Fibroblast of gingiva (primary cell): ENCODE measurements around the gene CDC42EP5.
"Not testable (repeated sequence)": the region's sequence is repeated elsewhere in the genome, so short reads cannot be mapped to it uniquely, and the experiment has no call there.

Experiments
- DNase-seq: peaks from one replicate; pipeline ENCODE4 v3.0.0-alpha.2; 2011; ENCODE audit warnings: low read depth

CDC42EP5 gene, protein sequence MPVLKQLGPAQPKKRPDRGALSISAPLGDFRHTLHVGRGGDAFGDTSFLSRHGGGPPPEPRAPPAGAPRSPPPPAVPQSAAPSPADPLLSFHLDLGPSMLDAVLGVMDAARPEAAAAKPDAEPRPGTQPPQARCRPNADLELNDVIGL

DNA sequence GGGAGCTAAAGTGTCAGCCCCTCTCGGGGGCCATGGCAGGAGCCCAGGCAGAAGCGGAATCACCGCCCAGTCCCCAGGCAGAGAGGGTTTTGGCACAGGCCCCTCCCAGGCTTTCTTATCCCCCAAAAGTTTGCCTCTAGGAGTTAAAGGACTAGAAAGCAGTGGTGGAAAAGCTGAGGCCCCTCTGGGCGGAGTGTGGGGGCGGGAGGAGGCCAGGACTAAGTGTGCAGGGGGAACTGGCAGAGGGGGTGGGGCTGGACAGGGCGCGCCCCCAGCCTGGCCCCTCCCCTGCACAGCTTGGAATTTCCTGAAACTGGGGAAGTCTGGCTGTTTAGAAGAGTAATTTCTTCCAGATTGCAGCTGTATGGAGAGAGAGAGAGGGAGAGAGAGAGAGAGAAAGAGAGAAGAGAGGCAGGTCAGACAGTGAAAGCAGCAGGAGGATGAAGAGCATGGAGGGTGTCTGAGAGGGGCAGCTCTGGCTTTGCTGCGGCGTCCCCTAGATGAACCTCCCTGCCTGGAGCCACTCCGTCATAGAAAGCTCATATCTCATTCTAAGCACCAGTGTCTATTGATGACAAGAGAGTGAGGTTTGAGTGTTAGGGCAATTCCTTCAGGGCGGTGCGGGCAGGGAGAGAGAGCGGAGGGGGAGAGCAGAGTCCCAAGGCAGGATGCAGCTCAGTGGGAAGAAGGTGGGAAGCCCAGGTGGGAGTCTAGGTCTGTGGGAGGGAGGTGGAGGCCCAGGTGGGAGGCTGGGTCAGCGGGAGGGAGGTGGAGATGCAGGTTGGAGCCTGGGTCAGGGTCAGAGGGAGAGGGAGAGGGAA is at the start of gene CDC42EP5:
TSS of gene CDC42EP5 (minus strand) at position 226 of the 821 bp plus-strand sequence. CDS start 7,749 bp downstream, outside the sequence.
- peak; percentile 91 for DNase-seq

DNA sequence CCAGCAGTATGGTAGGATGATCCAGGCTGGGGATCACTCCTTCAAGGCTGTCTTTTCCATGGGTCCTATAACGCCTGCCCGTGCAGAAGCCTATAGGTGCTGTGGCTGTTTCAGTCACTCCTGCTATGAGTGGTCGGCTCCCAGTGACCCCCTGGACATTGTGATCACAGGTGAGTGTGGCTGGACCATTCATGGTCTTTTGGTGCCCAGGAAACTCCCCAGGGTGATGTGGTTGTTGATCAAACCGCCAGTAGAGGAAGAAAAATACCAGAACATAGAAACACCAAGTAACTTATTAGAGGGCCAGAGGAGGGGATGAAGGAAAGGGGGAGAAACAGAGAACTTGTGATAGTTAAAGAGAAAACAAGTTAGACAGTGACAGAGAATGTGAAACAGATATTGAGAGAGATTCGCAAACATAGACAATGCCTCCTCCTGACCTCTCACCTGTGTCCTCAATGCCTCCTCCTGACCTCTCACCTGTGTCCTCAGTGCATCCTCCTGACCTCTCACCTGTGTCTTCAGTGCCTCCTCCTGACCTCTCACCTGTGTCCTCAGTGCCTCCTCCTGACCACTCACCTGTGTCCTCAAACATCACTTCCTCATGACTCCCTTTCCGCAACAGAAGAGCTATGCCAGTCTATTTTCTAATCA is 48.9 kb upstream of the CDC42EP5 start:
- DNase-seq, result no peak

DNA sequence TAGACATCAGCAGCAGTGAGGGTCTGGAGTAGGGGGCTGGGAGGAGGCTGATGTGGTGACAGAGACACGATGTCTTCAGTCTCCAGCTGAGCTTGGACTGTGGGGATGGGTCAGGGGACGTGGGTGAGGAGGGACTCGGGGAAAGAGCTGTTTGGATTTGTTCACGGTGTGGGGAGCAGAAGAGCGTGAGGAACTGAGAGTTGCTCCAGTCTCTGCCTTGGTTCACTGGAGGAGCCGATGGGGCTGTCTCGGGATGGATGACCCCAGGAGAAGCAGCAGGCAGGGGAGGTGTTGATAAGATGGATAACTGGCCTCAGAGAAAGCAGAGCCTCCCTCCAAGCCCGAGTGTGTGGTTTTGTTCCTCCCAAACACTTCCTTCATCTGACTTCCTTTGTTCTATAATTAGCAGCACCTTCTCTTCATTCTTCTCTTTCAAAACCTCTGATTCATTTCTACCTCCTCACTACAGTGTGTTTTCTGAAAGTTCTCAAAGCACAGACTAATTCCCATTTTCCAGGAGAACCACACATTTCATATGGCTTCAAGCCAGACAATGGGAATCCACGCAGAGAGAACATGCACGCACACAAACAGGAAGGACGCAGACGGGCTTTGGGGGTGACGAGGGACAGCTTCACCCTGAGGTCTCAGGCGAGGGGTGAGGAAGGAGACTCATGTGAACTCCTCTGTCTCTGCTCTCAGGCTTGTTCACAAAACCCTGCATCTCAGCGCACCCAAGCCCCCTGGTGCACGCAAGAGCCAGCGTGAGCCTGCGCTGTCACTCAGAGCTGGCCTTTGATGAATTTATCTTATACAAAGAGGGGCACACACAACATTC is 48.1 kb upstream of the CDC42EP5 start:
- no peak for DNase-seq

DNA sequence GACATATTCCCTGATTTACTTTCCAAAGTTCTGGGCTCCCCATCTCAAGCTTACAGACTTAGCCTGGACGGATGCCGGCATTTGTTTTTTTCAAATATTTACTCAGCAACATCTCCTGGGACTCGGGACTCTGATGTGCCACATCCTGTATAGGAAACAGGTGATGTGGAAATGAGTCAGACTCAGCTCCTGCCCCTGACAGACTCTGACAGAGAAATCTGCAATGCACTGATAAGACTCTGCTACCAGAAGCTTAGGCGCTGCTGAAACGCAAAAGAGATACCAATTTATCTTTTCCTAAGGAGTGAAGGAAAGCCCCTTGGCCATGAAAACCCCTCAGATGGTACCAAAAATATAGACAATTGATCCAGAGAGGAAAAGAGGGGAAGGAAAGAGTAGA is 45.7 kb upstream of the CDC42EP5 start:
- no peak for DNase-seq

DNA sequence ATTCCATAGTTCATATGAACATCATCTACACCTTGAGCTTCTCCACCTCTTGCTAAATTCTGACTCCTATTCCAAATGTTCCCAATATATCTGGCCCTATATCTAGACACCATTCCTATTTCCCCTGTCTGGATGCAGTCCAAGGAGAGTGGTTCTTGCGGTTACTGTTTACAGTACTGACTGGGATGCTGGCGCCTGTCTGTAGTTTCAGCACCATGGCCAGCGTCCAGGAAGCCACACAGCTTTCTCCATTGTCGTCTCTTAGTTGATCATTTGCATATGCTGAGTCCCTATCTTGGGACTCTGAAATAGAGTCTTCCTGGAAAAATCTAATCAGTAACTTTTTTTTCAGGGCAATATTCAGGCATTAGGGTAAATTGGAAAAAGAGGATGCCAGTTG is 44.4 kb upstream of the CDC42EP5 start:
- DNase-seq, result no peak

DNA sequence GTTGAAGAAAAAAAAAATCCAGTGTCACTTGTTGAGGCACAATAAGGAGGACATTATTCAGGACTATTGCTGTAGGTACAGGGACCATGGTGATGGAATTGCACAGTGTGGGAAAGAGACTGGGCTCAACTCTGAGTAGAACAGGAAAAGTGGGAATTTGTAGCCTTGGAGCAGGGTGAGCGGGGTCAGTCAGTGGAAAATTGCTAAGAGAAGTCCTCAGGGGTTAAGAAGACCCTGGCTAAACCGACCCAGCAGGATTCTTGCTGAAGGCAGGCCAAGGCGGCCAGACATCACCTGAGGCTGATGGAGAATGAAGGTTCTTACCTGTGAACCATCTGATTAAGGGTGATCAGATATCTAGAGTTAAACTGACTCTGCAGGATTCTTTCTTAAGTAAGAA is 42.1 kb upstream of the CDC42EP5 start:
- no peak for DNase-seq

DNA sequence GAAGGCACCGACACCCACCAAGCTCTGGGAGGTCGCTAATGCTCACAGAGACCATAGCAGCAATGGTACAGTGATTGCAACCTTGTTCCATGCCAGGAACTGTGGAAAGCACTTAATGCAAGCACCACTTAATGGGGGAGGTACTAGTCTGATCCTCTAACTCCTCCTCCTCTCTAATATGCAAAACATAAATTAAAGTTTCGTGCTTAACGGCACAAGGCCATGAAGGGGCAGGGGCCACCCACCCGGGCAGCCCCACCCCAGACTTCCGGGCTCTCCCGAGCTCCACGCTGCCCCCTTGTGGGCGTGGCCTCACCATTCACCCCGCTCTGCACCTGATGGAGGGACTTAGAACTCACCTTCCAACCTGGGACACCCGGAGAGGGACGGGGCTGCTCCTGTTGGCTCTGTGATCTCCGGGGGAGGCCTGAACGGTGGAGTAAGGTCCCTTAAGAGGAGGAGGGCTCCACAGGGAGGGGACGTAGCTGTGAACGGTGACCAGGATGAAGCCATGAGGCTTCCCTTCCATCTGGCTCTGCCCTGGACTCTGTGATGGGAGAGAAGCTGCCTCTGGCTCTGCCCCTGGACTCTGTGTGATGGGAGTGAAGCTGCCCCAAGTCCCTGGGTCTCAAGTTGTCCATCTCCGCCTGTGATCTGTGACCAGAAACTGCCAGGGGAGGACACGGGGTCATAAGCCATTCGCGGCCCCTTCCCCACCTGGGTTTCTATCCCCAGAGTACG is 36.3 kb upstream of the CDC42EP5 start:
- DNase-seq, result not testable (repeated sequence)

DNA sequence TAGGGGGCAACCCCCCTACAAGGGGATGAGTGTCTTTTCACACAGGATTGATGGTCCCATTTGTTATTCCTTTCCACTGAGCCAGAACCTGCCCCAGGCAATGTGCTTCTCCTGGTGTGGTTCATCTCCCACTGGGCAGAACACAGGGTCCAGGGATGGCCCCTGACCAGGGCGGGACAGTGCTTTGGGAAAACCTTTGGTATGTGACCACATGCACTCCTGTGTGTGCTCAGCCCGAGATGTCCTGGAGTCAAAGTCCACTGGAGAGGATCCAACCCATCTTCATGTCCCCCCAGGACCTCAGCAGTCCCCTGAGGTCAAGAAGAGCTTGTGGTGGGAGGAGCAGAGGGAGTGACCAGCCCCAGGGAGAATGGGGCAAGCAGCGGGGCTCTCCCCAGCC is 35.4 kb upstream of the CDC42EP5 start:
- not testable (repeated sequence) for DNase-seq

DNA sequence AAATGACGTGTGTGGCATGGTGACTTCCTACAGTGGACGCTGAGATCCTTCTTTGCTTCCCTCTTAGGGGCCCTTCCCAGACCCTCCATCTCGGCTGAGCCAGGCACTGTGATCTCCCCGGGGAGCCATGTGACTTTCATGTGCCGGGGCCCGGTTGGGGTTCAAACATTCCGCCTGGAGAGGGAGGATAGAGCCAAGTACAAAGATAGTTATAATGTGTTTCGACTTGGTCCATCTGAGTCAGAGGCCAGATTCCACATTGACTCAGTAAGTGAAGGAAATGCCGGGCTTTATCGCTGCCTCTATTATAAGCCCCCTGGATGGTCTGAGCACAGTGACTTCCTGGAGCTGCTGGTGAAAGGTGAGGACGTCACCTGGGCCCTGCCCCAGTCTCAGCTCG is 34.7 kb upstream of the CDC42EP5 start:
- DNase-seq, result no peak

DNA sequence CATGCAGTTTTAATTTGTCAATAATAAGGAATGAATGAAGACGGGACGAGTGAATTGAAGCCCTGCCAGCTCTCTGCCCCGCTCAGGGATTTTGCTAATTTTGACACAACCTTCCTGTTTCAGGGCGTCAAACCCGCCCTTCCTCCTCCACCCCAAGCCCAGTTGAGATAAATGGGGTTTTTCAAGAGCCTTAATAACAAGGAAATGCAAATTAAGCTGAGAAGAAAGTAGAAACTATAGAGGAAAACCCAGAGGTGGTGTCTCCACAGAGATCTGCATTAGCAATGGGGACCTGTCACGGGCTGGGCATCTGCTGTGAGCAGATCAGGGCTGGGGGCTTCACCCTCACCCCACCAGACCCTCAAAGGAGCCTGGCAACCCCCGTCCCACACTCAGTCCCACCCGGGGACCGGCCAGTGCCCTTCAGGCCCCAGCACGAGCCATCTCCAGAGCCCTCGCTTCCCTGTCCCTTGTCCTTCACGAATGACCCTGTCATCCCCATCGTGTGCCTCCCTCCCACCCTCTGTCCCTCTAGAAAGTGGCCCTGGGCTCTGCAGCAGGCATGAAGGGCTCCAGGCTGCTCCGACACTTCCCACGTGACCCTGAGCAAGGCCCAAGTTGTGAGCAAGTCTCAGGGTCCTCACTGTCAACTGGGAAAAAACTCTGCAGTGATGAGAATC is 34.1 kb upstream of the CDC42EP5 start:
- DNase-seq, result not testable (repeated sequence)

DNA sequence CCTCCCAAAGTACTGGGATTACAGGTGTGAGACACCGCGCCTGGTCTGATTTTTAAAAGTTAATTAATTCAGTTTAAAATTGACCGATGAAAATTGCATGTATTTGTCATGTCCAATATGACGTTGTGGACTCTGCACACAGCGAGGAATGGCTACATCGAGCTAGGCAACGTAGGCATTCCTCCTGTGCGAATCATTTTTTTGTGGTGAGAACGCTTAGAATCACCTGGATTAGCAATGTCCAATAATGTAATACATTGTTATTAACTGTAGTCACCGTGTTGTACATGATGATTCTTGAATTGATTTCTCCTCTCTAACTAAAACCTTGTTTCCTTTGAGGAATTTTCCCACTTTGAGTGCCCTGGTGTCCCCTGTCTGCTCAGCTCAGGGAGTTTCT is 33.0 kb upstream of the CDC42EP5 start:
- DNase-seq, result no peak

DNA sequence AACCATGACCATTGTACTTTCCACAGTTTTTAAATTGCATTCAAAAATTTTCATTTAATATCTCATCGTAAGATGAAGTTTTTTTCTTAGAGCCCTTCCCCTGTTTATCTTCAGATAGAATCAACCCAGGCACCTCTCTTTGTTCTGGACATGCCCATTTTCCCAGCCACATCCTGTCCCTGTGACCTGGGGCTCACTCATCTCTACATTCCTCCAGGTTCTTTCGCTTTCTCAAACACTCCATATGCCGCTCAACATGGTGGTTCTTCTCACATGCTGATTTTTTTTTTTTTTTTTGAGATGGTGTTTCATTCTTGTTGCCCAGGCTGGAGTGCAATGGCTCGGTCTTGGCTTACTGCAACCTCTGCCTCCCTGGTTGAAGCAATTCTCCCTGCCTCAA is 32.4 kb upstream of the CDC42EP5 start:
- DNase-seq, result not testable (repeated sequence)

DNA sequence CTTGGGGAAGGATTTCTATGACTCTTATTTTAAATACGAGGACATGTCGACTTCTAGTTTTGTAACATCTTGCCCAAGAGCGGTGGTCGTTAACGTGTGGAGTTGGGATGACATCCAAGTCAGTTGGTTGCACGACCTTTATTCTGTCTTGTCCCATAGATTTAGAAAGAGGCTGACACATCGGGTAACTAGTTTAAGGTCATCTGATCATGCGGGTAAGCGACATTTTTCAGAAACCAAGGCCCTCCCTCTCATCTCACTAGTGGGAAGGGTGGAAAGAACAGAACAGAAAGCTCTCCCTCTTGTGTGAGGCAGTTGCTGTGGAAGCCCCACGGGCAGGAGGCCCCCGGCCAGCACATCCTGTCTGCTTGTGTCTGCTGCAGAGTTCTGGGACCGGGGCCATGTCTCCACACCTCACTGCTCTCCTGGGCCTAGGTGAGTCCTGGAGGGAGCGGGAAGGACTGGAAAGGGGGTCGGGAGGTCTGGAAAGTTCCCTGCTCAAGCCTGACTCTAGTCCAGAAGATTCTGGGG is 29.5 kb upstream of the CDC42EP5 start, which contains the start of gene LAIR2:
TSS of gene LAIR2 (plus strand) at position 314 of the 531 bp plus-strand sequence. CDS start at position 402, 88 bp downstream.
- no peak for DNase-seq

DNA sequence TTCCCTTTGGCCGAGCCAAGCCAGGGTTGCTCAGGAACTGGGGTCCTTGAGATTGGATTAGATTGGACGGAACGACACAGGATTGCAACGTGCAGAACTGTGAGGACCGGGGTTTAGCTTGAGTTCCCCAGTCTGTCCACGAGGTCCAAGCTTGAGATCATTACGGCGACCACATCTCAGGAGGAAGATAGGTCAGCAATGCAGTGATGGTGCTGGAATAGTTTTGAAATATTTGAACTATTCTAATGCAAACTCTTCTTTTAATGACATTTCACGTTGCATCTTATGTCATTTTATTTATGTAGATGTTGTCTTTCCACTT is 25.3 kb upstream of the CDC42EP5 start:
- DNase-seq, result not testable (repeated sequence)

DNA sequence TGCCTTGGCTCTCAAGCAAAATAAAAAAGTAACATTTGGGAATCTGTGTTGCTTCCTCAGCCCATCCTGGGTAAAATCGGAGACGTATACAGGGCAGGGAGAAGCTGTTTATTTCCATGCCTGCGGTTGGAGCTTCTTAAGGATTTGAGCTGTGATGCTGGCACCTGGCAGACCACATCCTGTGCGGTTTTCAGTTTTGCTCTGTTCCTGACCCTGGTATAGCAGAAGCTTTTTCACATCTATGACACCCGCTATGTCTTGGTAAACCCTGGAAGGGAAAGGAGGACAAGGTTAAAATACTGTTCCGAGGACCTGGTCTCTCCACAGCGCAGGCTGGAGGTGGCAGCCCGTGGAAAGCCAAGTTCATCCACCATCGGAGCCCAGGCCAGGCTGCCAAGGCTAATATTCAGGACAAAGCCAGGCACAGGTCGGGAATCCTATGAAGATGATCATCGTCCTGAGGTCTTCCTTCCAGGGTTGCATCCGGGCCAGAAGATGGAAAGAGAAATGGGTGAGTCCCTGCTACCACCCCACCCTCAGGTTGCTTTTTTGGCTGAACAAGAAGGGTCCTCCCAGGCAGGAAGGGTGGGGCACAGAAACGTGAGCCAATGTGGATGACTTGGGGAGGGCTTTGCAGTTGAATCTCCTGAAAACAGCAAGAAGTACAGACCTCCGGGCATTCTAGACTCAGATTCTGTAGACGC is 24.8 kb upstream of the CDC42EP5 start:
- DNase-seq, result not testable (repeated sequence)

DNA sequence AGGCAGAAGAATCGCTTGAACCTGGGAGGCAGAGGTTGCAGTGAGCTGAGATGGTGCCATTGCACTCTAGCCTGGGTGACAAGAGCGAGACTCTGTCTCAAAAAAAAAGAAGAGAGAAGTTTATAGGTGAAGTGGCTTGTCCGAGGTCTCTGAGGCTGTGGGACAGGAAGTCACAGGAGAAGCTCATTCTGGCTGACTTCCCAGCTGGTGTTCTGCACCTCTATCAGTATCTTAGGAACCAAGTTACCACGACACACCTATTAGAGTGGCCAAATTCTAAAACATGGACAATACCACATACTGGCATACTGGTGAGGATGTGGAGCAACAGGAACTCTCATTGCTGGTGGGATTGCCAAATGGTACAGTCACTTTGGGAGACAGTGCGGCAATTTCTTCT is 22.2 kb upstream of the CDC42EP5 start:
- DNase-seq, result not testable (repeated sequence)

DNA sequence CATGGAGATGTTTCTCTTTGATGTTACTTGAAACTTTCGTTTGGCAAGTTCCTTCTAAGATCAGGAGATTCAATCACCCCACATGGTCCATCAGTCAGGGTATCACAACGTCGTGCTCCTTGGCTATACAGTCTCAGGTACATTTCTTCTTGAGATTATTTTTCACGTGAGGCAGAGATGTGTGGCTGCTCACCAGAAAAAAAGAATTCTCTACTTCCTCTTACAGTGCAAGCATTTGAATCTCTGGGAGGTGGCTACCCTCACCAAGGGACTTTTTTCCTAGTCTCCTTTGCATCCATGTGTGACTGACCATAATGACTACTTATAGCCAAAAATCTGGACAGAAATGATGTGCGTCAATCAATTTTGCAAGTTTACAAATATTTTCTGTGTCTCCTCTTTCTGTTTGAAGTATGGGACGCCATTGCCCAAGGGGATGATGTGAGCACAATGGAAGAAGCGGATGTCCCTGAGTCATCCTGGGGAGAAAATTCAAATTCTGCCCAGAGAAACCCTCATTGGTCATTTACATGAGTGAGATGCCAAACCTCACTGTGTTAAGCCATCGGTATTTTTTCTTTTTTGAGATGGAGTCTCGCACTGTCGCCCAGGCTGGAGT is 21.0 kb upstream of the CDC42EP5 start:
- no peak for DNase-seq

DNA sequence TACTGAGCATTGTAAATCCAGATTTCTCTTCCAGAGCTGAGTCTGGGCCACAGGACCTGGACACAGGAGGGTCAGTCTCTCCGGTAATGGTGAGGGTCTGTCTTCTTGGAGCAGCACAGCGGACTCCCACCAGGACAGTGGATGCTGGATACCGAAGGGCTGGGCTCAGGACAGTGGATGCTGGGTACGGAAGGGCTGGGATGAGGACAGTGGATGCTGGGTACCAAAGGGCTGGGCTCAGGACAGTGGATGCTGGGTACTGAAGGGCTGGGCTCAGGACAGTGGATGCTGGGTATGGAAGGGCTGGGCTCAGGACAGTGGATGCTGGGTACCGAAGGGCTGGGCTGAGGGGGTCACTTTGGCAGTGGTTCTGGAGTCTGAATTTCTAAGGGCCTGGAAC is 20.0 kb upstream of the CDC42EP5 start:
- DNase-seq, result not testable (repeated sequence)

DNA sequence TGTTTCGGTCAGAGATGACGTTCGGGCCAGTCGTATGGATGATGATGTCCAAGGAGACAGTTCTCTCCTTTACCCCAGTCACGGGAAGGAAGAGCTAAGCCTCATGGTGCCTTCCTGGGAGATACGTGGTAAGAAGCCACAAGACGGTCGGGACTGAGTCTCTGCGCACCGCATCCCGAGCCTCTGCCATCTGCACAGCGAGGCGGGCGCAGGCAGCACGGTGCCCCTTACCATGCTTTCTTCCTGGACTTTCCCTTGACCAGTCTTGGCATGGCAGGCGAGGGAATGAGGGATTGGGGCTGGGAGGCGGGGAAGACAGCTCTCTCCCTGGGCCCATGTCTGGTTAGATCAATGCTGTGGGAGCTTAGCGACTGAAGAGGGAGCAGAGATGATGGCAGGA is 19.5 kb upstream of the CDC42EP5 start:
- no peak for DNase-seq

DNA sequence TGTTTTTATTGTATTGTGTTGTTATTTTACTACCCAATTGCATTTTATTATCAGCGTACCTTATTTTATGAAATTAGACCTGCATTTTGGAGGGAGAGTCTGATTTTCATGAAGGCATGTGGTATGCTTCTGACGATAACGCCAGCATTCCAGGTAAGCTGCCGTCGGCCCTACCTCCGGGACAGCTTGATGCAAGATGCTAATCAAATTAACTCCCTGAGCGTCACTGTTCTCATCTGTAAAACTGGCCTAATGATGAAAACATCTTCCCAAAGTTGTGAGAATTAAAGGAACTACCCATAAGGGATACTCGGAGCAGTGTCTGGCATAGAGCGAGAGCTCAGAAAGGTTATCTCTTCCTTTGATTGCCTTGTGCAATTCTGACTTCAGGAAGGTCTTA is 16.7 kb upstream of the CDC42EP5 start:
- DNase-seq, result no peak
